Activated CD8-positive, alpha-beta memory T cell treated with anti-CD3 and anti-CD28 coated beads, Interleukin-2, amount 10 ng/mL, durations not matched to agents 7 days and 5 days (primary cell): ENCODE data around the gene STRBP. TPM values are rescaled to one million over a fixed set of nuclear protein-coding genes. Genes with fewer than 3 reads are reported as not detected.
"Not testable (repeated sequence)": the region's sequence is repeated elsewhere in the genome, so short reads cannot be mapped to it uniquely, and the experiment has no call there.

ENCODE experiments used
- ATAC-seq: fragments of 150-1000 bp; cut with Tn5 transposase; one replicate; pipeline ENCODE4 v1.10.0; 2021; ENCODE audit warnings: moderate library complexity
- CTCF ChIA-PET: fragments of 350-600 bp; sonication (Branson Sonifier 250); formaldehyde crosslinking; loops from one replicate; lab custom pipeline; 2021; ENCODE audit warnings: antibody characterized with exemption; lab: Charles Lee
- DNase-seq: peaks from one replicate; pipeline ENCODE4 v3.0.0-alpha.2; 2020
- H3K27ac Mint-ChIP-seq: one replicate; pipeline ENCODE4 v1.8.0; 2021; ENCODE audit warnings: mild to moderate bottlenecking, mixed read lengths
- H3K27me3 Mint-ChIP-seq: one replicate; pipeline ENCODE4 v1.8.0; 2021; ENCODE audit warnings: mixed read lengths
- H3K36me3 Mint-ChIP-seq: one replicate; pipeline ENCODE4 v1.8.0; 2021; ENCODE audit warnings: mild to moderate bottlenecking, mixed read lengths
- H3K4me1 Mint-ChIP-seq: one replicate; pipeline ENCODE4 v1.8.0; 2021; ENCODE audit warnings: mixed read lengths
- H3K4me3 Mint-ChIP-seq: one replicate; pipeline ENCODE4 v1.8.0; 2021; ENCODE audit warnings: mild to moderate bottlenecking, moderate library complexity, mixed read lengths
- H3K9me3 Mint-ChIP-seq: one replicate; pipeline ENCODE4 v1.8.0; 2022; ENCODE audit warnings: low read depth, mixed read lengths
- total RNA-seq, 2 experiments: library from RNA; stranded (reverse); gene quantifications; one replicate each; pipeline ENCODE4 v1.2.3, GENCODE V29; 2021

Gene STRBP
- total RNA-seq, 2 experiments from 2014 or later: 19.3 to 27.4 TPM

GRCh38 chr9:123255718-123256117, 12.7 kb downstream of the STRBP start:
- H3K27me3 Mint-ChIP-seq: no peaks in the 10 kb centered on the region
- CTCF ChIA-PET: no interaction called here
- H3K9me3 Mint-ChIP-seq: no peaks in the 10 kb centered on the region

GRCh38 chr9:123253204-123253603, 15.2 kb downstream of the STRBP start:
- Mint-ChIP-seq H3K4me3 (no peak overlapping the region), H3K9me3 (no peaks in the 10 kb centered on the region), H3K27me3 (no peaks in the 10 kb centered on the region), H3K36me3 (no peaks in the 10 kb centered on the region), H3K4me1 (peaks cover 4% of the 10 kb centered on the region), H3K27ac (no peak overlapping the region)
- ATAC-seq: no peak
- no peak for DNase-seq
- CTCF ChIA-PET: no interaction called here

More at GRCh38 chr9:123255718-123256117, 12.7 kb downstream of the STRBP start:
- Mint-ChIP-seq H3K4me3 (no peak overlapping the region), H3K36me3 (no peaks in the 10 kb centered on the region), H3K27ac (no peak overlapping the region), H3K4me1 (peaks cover 4% of the 10 kb centered on the region)
- no peak for ATAC-seq
- DNase-seq: no peak

GRCh38 chr9:123251741-123252140, 16.6 kb downstream of the STRBP start:
- H3K4me3 Mint-ChIP-seq: no peak overlapping the region
- no peaks in the 10 kb centered on the region for H3K36me3 Mint-ChIP-seq
- peaks cover 4% of the 10 kb centered on the region for H3K4me1 Mint-ChIP-seq
- DNase-seq (no peak), ATAC-seq (no peak)
- CTCF ChIA-PET: interaction anchor here (1.0 kb wide), 1 partner anchor 134 kb away, joined by 3 read pairs; no protein-coding TSS in a partner anchor
- H3K9me3 Mint-ChIP-seq: no peaks in the 10 kb centered on the region
- no peak overlapping the region for H3K27ac Mint-ChIP-seq
- H3K27me3 Mint-ChIP-seq: no peaks in the 10 kb centered on the region

- Mint-ChIP-seq H3K9me3 (no peaks in the 10 kb centered on the region), H3K27me3 (no peaks in the 10 kb centered on the region), H3K4me3 (no peak overlapping the region), H3K36me3 (no peaks in the 10 kb centered on the region), H3K27ac (no peak overlapping the region), H3K4me1 (peaks cover 7% of the 10 kb centered on the region)
- no peak for ATAC-seq
- CTCF ChIA-PET: interaction anchor here (1.0 kb wide), 1 partner anchor 134 kb away, joined by 3 read pairs; no protein-coding TSS in a partner anchor
- DNase-seq: no peak
Measured at GRCh38 chr9:123251324-123251723, 17.1 kb downstream of the STRBP start.

- CTCF ChIA-PET: no interaction called here
- Mint-ChIP-seq H3K36me3 (no peaks in the 10 kb centered on the region), H3K27me3 (no peaks in the 10 kb centered on the region), H3K27ac (no peak overlapping the region), H3K9me3 (no peaks in the 10 kb centered on the region), H3K4me3 (no peak overlapping the region), H3K4me1 (peaks cover 10% of the 10 kb centered on the region)
- ATAC-seq (no peak), DNase-seq (no peak)
Measured at GRCh38 chr9:123250504-123250903, 17.9 kb downstream of the STRBP start.

- CTCF ChIA-PET, H3K4me3 Mint-ChIP-seq, ATAC-seq, H3K36me3 Mint-ChIP-seq, H3K27me3 Mint-ChIP-seq, H3K27ac Mint-ChIP-seq, H3K4me1 Mint-ChIP-seq, H3K9me3 Mint-ChIP-seq, DNase-seq: not testable (repeated sequence)
Measured at GRCh38 chr9:123249162-123249561, 19.2 kb downstream of the STRBP start.

GRCh38 chr9:123248630-123249029, 19.8 kb downstream of the STRBP start:
- Mint-ChIP-seq H3K9me3 (no peaks in the 10 kb centered on the region), H3K27ac (no peak overlapping the region), H3K4me3 (no peak overlapping the region), H3K36me3 (no peaks in the 10 kb centered on the region), H3K4me1 (peaks cover 10% of the 10 kb centered on the region), H3K27me3 (no peaks in the 10 kb centered on the region)
- CTCF ChIA-PET: no interaction called here
- ATAC-seq (no peak), DNase-seq (no peak)

- Mint-ChIP-seq H3K27me3 (no peaks in the 10 kb centered on the region), H3K9me3 (no peaks in the 10 kb centered on the region), H3K36me3 (peaks cover 4% of the 10 kb centered on the region), H3K4me3 (no peak overlapping the region), H3K27ac (no peak overlapping the region), H3K4me1 (peaks cover 6% of the 10 kb centered on the region)
- DNase-seq (no peak), ATAC-seq (no peak)
- CTCF ChIA-PET: interaction anchor here (1.0 kb wide), 1 partner anchor 21 kb away, joined by 3 read pairs; no protein-coding TSS in a partner anchor
Measured at GRCh38 chr9:123246534-123246933, 21.9 kb downstream of the STRBP start.

- Mint-ChIP-seq H3K27me3 (no peaks in the 10 kb centered on the region), H3K4me1 (peaks cover 5% of the 10 kb centered on the region), H3K4me3 (no peak overlapping the region), H3K9me3 (no peaks in the 10 kb centered on the region), H3K27ac (no peak overlapping the region), H3K36me3 (peaks cover 7% of the 10 kb centered on the region)
- DNase-seq: no peak
- CTCF ChIA-PET: no interaction called here
- no peak for ATAC-seq
Measured at GRCh38 chr9:123239726-123240125, 28.7 kb downstream of the STRBP start.

GRCh38 chr9:123238365-123238764, 30.0 kb downstream of the STRBP start:
- CTCF ChIA-PET: no interaction called here

GRCh38 chr9:123237220-123237619, 31.2 kb downstream of the STRBP start:
- CTCF ChIA-PET: no interaction called here
- no peaks in the 10 kb centered on the region for H3K9me3 Mint-ChIP-seq
- no peak overlapping the region for H3K27ac Mint-ChIP-seq
- no peak overlapping the region for H3K4me3 Mint-ChIP-seq
- ATAC-seq (no peak), DNase-seq (no peak)
- peaks cover 7% of the 10 kb centered on the region for H3K36me3 Mint-ChIP-seq
- peaks cover 7% of the 10 kb centered on the region for H3K4me1 Mint-ChIP-seq
- no peaks in the 10 kb centered on the region for H3K27me3 Mint-ChIP-seq

More at GRCh38 chr9:123238365-123238764, 30.0 kb downstream of the STRBP start:
- ATAC-seq (no peak), DNase-seq (no peak)
- H3K9me3 Mint-ChIP-seq: no peaks in the 10 kb centered on the region
- peaks cover 7% of the 10 kb centered on the region for H3K36me3 Mint-ChIP-seq
- H3K27me3 Mint-ChIP-seq: no peaks in the 10 kb centered on the region
- H3K4me1 Mint-ChIP-seq: peaks cover 7% of the 10 kb centered on the region
- no peak overlapping the region for H3K4me3 Mint-ChIP-seq
- no peak overlapping the region for H3K27ac Mint-ChIP-seq

- H3K4me3 Mint-ChIP-seq: no peak overlapping the region
- no peak overlapping the region for H3K27ac Mint-ChIP-seq
- no peak for DNase-seq
- CTCF ChIA-PET: interaction anchor here (0.6 to 1.4 kb wide), 3 partner anchors 8 to 114 kb away, joined by 3 to 4 read pairs (median 4); no protein-coding TSS in a partner anchor
- peaks cover 7% of the 10 kb centered on the region for H3K4me1 Mint-ChIP-seq
- no peaks in the 10 kb centered on the region for H3K9me3 Mint-ChIP-seq
- no peaks in the 10 kb centered on the region for H3K27me3 Mint-ChIP-seq
- peaks cover 2% of the 10 kb centered on the region for H3K36me3 Mint-ChIP-seq
- ATAC-seq: no peak
Measured at GRCh38 chr9:123235448-123235847, 32.9 kb downstream of the STRBP start.

GRCh38 chr9:123234853-123235252, 33.5 kb downstream of the STRBP start:
- Mint-ChIP-seq H3K4me1 (peaks cover 7% of the 10 kb centered on the region), H3K27ac (no peak overlapping the region), H3K4me3 (no peak overlapping the region), H3K27me3 (no peaks in the 10 kb centered on the region), H3K36me3 (peaks cover 2% of the 10 kb centered on the region), H3K9me3 (no peaks in the 10 kb centered on the region)
- CTCF ChIA-PET: interaction anchor here (0.7 to 1.4 kb wide), 2 partner anchors 19 to 115 kb away, joined by 4 read pairs; no protein-coding TSS in a partner anchor
- ATAC-seq: no peak
- no peak for DNase-seq

GRCh38 chr9:123232332-123232731, 36.1 kb downstream of the STRBP start:
- Mint-ChIP-seq H3K9me3 (no peaks in the 10 kb centered on the region), H3K4me1 (peaks cover 7% of the 10 kb centered on the region), H3K27me3 (no peaks in the 10 kb centered on the region), H3K36me3 (peaks cover 2% of the 10 kb centered on the region), H3K4me3 (no peak overlapping the region), H3K27ac (no peak overlapping the region)
- CTCF ChIA-PET: interaction anchor here (1.6 kb wide), 1 partner anchor 117 kb away, joined by 6 read pairs; no protein-coding TSS in a partner anchor
- DNase-seq (no peak), ATAC-seq (no peak)
